NCI-H2029 treated with DMSO at 0.1 percent for 48 hours (cell line): ENCODE measurements around the gene SPOCK1.

ENCODE experiments used
- DNase-seq: peaks from one replicate; lab custom pipeline; 2025; lab: John Stamatoyannopoulos, UW

SPOCK1 gene

GRCh38 chr5:137148159-137148558 lies 351.0 kb downstream of the SPOCK1 start:
- no peak for DNase-seq

- no peak for DNase-seq
Observed at GRCh38 chr5:137147346-137147745, 351.8 kb downstream of the SPOCK1 start.

- DNase-seq: no peak
Observed at GRCh38 chr5:137146402-137146890, 352.7 kb downstream of the SPOCK1 start.

DNA sequence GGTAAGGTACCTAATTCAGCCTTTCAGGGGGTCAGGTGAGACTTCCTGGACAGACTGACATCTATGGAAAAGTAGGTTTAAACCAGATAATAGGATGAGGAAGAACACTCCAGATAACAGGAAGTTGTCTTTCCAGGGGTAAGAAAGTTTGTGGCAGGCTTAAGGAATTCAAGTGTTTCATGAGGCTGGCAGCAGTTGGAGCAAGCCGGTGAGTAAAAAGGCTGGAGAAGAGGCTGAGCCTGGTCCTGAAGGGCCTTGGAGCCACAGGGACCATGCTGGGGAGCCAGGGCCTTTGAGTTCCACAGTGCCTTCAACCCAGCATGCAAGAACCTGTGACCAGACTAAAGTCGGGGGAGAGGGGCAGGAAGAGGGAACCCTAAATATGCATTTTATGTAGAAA lies 353.4 kb downstream of the SPOCK1 start:
- no peak for DNase-seq

GRCh38 chr5:137144656-137145055 lies 354.5 kb downstream of the SPOCK1 start:
- DNase-seq: no peak

GRCh38 chr5:137142764-137143605 lies 356.1 kb downstream of the SPOCK1 start:
- no peak for DNase-seq

GRCh38 chr5:137142346-137142745 lies 356.8 kb downstream of the SPOCK1 start:
- no peak for DNase-seq

GRCh38 chr5:137141779-137142178 lies 357.3 kb downstream of the SPOCK1 start:
- no peak for DNase-seq

DNA sequence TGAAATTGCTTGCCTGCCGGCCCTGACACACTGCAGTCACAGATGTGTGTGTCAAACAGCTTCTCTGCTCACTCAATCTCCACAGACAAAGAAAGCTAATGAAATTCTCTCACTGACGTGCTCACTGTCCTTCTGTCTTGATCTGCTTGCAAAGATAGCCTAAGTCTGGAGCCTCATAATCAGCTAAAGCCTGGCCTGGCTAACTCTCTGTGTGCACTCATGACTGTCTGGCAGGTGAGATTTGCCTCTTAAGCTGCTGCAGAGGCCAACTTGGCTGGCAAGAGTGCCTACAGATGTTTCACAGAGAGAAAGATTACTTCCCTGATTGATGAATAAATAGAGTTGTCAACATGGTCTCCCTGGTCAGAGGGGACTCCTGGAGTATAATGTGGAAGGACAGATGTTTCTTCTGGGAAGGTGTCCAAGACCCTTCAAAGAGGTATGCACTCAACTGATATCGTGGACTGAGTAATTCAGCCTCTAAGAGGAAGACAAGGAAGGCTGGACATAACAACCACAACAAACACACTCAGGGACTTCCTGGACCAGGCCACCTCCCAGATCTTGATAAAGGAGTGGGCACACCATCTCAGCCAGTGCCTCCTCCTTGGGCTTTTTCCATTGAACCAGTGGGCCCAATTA lies 362.0 kb downstream of the SPOCK1 start:
- peak; percentile 62 for DNase-seq

GRCh38 chr5:137134920-137135532 lies 364.1 kb downstream of the SPOCK1 start:
- DNase-seq: no peak

- DNase-seq: no peak
Observed at GRCh38 chr5:137129886-137130680, 369.0 kb downstream of the SPOCK1 start.

- no peak for DNase-seq
Observed at GRCh38 chr5:137128012-137128411, 371.1 kb downstream of the SPOCK1 start.

GRCh38 chr5:137126829-137127228 lies 372.3 kb downstream of the SPOCK1 start:
- DNase-seq: no peak

- peak; percentile 16 for DNase-seq
Observed at GRCh38 chr5:137122558-137122957, 376.6 kb downstream of the SPOCK1 start.

- DNase-seq: no peak
Observed at GRCh38 chr5:137122075-137122474, 377.1 kb downstream of the SPOCK1 start.

DNA sequence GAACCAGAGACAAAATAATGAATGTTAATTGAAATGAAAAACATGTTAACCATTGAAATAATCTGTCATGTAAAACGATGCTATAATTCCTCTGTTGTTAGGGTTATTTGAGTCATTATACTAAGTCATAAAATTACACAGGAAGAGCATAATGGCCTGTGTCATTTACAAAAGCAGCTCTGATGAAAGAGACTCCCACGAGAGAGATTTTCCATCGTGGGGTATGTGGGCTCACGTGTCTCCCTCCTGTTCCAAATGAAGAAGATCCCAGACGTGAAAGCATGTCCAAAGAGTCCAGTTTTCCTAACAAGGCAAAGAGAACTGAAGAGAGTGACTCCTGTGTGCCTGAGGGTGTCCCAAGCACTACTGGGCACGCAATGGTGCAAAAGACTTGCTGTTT lies 379.8 kb downstream of the SPOCK1 start:
- DNase-seq: no peak

DNA sequence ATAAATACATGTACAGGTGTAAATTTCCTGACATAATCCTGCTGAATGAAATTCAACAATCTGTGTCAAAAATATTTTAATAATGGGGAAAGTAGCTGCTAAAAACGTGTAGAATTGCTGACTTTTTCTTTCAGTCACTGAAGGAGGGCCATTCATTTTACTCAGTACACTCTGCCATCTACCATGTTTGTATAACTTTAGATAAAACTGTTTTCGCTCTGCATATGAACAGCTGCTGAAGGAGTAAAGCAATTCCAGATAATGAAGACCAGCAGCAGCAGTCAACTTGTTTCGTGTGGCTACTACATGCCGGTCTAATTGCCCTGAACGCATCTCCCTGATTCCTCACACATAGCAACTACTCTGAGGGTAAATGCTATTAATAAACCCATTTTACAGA lies 380.5 kb downstream of the SPOCK1 start:
- no peak for DNase-seq

GRCh38 chr5:137115152-137115551 lies 384.0 kb downstream of the SPOCK1 start:
- DNase-seq: no peak

DNA sequence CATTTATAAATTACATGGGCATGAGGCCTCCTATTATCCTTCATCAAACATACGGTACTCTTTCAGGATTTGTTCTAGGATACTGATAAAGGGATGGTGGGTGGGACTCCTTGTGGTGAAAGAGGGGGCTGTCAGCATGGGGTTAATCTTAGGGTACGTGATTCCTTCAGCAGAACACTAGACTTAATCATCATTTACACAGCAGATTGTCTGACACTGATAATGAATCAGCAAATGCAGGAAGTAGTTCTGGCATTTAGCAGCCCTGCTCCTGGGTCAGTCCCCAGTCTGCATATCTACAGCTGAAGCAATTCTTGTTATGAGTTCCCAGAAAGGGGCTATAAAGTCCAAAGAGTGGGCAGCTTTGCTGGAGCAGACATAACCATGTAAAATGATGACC lies 384.6 kb downstream of the SPOCK1 start:
- DNase-seq: no peak

DNA sequence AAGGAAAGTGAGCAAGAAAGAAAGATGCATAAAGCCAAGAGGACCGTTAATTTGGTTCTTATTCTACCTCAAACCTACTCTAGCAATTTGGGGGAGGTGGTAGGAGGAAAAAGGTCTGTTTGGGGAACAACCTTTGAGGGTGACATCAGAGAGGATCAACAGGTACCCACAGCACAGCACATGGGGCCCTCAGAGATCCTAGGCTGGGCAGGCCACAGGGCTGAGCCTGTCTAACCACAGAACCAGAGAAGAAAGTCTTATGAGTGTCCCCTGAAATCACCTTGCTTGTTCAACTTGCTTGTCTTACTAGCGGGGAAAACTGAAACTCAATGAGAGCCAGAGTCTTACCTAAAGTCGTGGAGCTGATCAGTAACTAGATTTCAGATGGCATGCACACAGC lies 385.2 kb downstream of the SPOCK1 start:
- DNase-seq: no peak

- no peak for DNase-seq
Observed at GRCh38 chr5:137113161-137113560, 386.0 kb downstream of the SPOCK1 start.
